ENCODE data around the gene PTK7. TPM values are rescaled to one million over a fixed set of nuclear protein-coding genes. Genes with fewer than 3 reads are reported as not detected.
"Not testable (repeated sequence)": the region's sequence is repeated elsewhere in the genome, so short reads cannot be mapped to it uniquely, and the experiment has no call there.

The PTK7 gene
- total RNA-seq, 1 donor from 2014 or later = 155 TPM

- no peaks in the 10 kb centered on the region for H3K27me3 Mint-ChIP-seq
Observed at GRCh38 chr6:43077333-43077809, 1.3 kb downstream of the PTK7 start.

GRCh38 chr6:43077981-43078511, 1.9 kb downstream of the PTK7 start:
- Mint-ChIP-seq H3K27me3 (no peaks in the 10 kb centered on the region), H3K9me3 (no peaks in the 10 kb centered on the region), H3K4me1 (ENCODE audit: unreplicated experiment) (peaks cover 17% of the 10 kb centered on the region), H3K36me3 (peaks cover 13% of the 10 kb centered on the region), H3K4me3 (peak overlapping the region; percentile 90), H3K27ac (peak overlapping the region; percentile 33)
- no peak for DNase-seq (ENCODE audit: extremely low spot score, unreplicated experiment)
- no peak for TF ChIP-seq CTCF (conservative IDR thresholded peaks at IDR 0.05)

More at GRCh38 chr6:43077333-43077809, 1.3 kb downstream of the PTK7 start:
- H3K27ac Mint-ChIP-seq = peak overlapping the region; percentile 58
- TF ChIP-seq CTCF (conservative IDR thresholded peaks at IDR 0.05) = no peak
- DNase-seq (ENCODE audit: extremely low spot score, unreplicated experiment) = no peak
- H3K4me1 Mint-ChIP-seq (ENCODE audit: unreplicated experiment) = peaks cover 15% of the 10 kb centered on the region
- peak overlapping the region; percentile 90 for H3K4me3 Mint-ChIP-seq
- peaks cover 17% of the 10 kb centered on the region for H3K36me3 Mint-ChIP-seq
- H3K9me3 Mint-ChIP-seq = no peaks in the 10 kb centered on the region

GRCh38 chr6:43078691-43079090, 2.6 kb downstream of the PTK7 start:
- H3K9me3 Mint-ChIP-seq = no peaks in the 10 kb centered on the region
- H3K36me3 Mint-ChIP-seq = peaks cover 13% of the 10 kb centered on the region
- peaks cover 23% of the 10 kb centered on the region for H3K4me1 Mint-ChIP-seq (ENCODE audit: unreplicated experiment)
- no peak for TF ChIP-seq CTCF (conservative IDR thresholded peaks at IDR 0.05)
- H3K27ac Mint-ChIP-seq = no peak overlapping the region
- H3K4me3 Mint-ChIP-seq = peak overlapping the region; percentile 90
- DNase-seq (ENCODE audit: extremely low spot score, unreplicated experiment) = no peak
- H3K27me3 Mint-ChIP-seq = no peaks in the 10 kb centered on the region

GRCh38 chr6:43081043-43081442, 4.9 kb downstream of the PTK7 start:
- H3K4me1 Mint-ChIP-seq (ENCODE audit: unreplicated experiment) = peaks cover 32% of the 10 kb centered on the region
- no peak for TF ChIP-seq CTCF (conservative IDR thresholded peaks at IDR 0.05)
- no peaks in the 10 kb centered on the region for H3K27me3 Mint-ChIP-seq
- H3K27ac Mint-ChIP-seq = no peak overlapping the region
- DNase-seq (ENCODE audit: extremely low spot score, unreplicated experiment) = no peak
- peaks cover 8% of the 10 kb centered on the region for H3K36me3 Mint-ChIP-seq
- H3K9me3 Mint-ChIP-seq = no peaks in the 10 kb centered on the region
- peak overlapping the region; percentile 52 for H3K4me3 Mint-ChIP-seq

- not testable (repeated sequence) for H3K36me3 Mint-ChIP-seq; H3K4me3 Mint-ChIP-seq; H3K27me3 Mint-ChIP-seq; H3K27ac Mint-ChIP-seq; DNase-seq (ENCODE audit: extremely low spot score, unreplicated experiment); H3K9me3 Mint-ChIP-seq
- H3K4me1 Mint-ChIP-seq (ENCODE audit: unreplicated experiment) = peaks cover 33% of the 10 kb centered on the region
Observed at GRCh38 chr6:43081922-43082321, 5.8 kb downstream of the PTK7 start.

- no peak for TF ChIP-seq CTCF (conservative IDR thresholded peaks at IDR 0.05)
- no peak for DNase-seq (ENCODE audit: extremely low spot score, unreplicated experiment)
- no peaks in the 10 kb centered on the region for H3K9me3 Mint-ChIP-seq
- peaks cover 28% of the 10 kb centered on the region for H3K4me1 Mint-ChIP-seq (ENCODE audit: unreplicated experiment)
- no peaks in the 10 kb centered on the region for H3K27me3 Mint-ChIP-seq
- H3K4me3 Mint-ChIP-seq = no peak overlapping the region
- H3K27ac Mint-ChIP-seq = peak overlapping the region; percentile 55
- peaks cover 6% of the 10 kb centered on the region for H3K36me3 Mint-ChIP-seq
Observed at GRCh38 chr6:43082806-43083655, 6.9 kb downstream of the PTK7 start.
